T-helper 17 cell (primary cell): Measurements from ENCODE around the gene TOX2. TPM values are rescaled to one million over a fixed set of nuclear protein-coding genes. Genes with fewer than 3 reads are reported as not detected.

Source experiments
- ATAC-seq: fragments of 150-1000 bp; cut with Tn5 transposase; 2 replicates; pipeline ENCODE4 v1.10.0; 2021; ENCODE audit warnings: mild to moderate bottlenecking, moderate library complexity
- DNase-seq, 3 donors: peaks; one replicate each; pipeline versions ENCODE4 v3.0.0 to v3.0.0-alpha.2; 2020 to 2021
- H3K9me3 ChIP-seq: one replicate; pipeline ENCODE4 v1.7.0; 2013; ENCODE audit warnings: low read length, mild to moderate bottlenecking; ENCODE audit not compliant: control insufficient read depth, poor library complexity, severe bottlenecking
- H3K27ac Mint-ChIP-seq: one replicate; pipeline ENCODE4 v1.8.0; 2022; ENCODE audit warnings: mild to moderate bottlenecking, moderate library complexity, mixed read lengths
- H3K27me3 Mint-ChIP-seq: one replicate; pipeline ENCODE4 v1.8.0; 2022; ENCODE audit warnings: mixed read lengths
- H3K36me3 Mint-ChIP-seq: one replicate; pipeline ENCODE4 v1.8.0; 2022; ENCODE audit warnings: low read depth, mixed read lengths
- H3K4me1 Mint-ChIP-seq: one replicate; pipeline ENCODE4 v1.8.0; 2022; ENCODE audit warnings: mild to moderate bottlenecking, mixed read lengths
- H3K4me3 Mint-ChIP-seq: one replicate; pipeline ENCODE4 v1.8.0; 2022; ENCODE audit warnings: mild to moderate bottlenecking, moderate library complexity, mixed read lengths
- total RNA-seq, 4 donors: library from RNA in 2 of 4; stranded (reverse) in 2 of 4; gene quantifications; one replicate each; pipeline ENCODE4 v1.2.3 and lab custom pipeline; 2022 to 2026

Gene TOX2
- total RNA-seq, 2 donors from 2014 or later, result 1.7 to 2.2 TPM

DNA sequence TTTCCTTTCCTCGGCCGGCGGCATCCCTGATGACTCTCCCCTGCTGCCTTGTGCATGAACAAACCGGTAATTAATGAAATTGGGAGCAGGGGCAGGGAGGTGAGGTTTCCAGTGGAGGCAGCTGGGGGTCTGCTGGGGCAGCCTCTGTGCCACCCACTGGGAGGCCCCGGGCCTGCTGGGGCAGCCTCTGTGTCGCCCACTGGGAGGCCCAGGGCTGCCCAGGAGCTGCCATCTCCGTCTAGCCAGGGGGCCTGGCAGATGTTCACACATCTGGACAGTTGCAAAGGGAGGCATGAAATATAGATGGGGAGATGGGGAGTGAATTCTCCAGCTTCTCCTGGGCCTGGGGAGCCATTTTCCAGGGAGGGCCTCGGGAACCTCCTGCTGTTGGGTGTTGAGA, 33.8 kb downstream of the TOX2 start:
- H3K27me3 Mint-ChIP-seq, result peaks cover 11% of the 10 kb centered on the region
- H3K36me3 Mint-ChIP-seq, result no peaks in the 10 kb centered on the region
- H3K9me3 ChIP-seq, result no peaks in the 10 kb centered on the region
- H3K27ac Mint-ChIP-seq, result no peak overlapping the region
- ATAC-seq, result no peak
- DNase-seq, result no peak
- H3K4me1 Mint-ChIP-seq, result peaks cover 51% of the 10 kb centered on the region
- H3K4me3 Mint-ChIP-seq, result no peak overlapping the region

DNA sequence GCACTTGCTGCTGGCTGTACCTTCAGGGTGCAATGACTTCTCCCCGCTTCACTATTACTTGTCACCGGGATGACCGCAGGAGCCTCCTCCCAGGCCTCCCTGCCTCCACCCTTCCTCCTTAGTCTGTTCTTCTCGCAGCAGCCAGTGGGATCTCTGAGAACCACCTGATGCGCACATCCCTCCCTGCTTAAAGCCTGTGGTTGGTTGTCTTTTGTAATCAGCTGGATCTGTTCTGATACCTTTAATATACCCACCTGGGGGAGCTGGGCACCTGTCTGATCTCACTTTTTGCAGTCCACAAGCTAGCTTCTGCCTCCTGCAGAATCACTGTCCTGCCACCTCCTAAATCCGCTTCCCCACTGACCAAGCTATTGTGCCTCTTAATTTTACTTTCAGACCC, 34.6 kb downstream of the TOX2 start:
- DNase-seq (no peak), ATAC-seq (no peak)
- peak overlapping the region; percentile 82 for H3K27ac Mint-ChIP-seq
- no peaks in the 10 kb centered on the region for H3K9me3 ChIP-seq
- peak overlapping the region; percentile 77 for H3K4me3 Mint-ChIP-seq
- no peaks in the 10 kb centered on the region for H3K36me3 Mint-ChIP-seq
- H3K4me1 Mint-ChIP-seq, result peaks cover 53% of the 10 kb centered on the region
- H3K27me3 Mint-ChIP-seq, result peaks cover 12% of the 10 kb centered on the region

DNA sequence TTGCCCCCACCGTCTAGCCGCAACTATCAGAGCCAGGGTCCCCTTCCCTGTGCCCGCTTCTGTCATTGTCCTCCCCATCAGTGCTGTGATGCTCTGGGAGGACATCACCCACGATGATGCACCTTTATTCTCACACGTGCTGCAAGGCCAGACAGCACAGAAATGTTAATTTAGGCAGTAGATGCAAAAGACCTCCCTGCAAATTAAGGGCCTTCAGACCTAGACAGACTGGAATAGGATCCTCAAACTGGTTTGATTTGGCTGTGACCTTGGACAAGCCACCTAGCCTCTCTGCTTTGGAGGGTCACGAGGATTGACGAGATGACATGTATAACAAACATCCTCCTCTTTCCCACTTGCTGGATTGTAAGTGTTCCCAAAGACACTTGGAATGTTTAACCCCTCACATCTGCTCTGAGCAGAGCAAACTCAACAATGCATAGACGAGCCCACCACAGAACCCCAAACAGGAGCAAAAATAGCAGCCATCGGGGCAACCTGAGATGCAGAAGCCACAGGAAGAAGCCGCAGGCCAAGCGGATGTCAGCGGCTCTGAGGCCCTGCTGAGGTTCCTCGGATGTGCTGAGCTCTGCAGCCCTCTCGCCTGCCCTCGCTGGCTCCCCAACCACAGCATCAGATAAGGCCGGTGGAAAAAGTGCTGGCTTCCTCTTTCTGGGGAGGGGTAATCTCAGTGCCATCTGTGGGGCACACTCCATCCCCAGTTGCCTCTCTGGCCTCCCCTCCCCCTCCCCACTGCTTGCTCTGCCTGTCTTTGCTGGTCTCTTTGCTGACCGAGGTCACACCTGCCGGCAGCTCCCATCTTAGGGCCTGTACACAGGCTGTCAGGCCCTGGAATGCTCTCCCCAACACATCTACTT, 35.3 kb downstream of the TOX2 start:
- Mint-ChIP-seq H3K4me1 (peaks cover 61% of the 10 kb centered on the region), H3K27ac (peak overlapping the region; percentile 82), H3K36me3 (no peaks in the 10 kb centered on the region), H3K27me3 (peaks cover 20% of the 10 kb centered on the region), H3K4me3 (peak overlapping the region; percentile 77)
- peak; percentile 95 for ATAC-seq
- peak; percentile 42 to 59 (median 52) for DNase-seq
- no peaks in the 10 kb centered on the region for H3K9me3 ChIP-seq

DNA sequence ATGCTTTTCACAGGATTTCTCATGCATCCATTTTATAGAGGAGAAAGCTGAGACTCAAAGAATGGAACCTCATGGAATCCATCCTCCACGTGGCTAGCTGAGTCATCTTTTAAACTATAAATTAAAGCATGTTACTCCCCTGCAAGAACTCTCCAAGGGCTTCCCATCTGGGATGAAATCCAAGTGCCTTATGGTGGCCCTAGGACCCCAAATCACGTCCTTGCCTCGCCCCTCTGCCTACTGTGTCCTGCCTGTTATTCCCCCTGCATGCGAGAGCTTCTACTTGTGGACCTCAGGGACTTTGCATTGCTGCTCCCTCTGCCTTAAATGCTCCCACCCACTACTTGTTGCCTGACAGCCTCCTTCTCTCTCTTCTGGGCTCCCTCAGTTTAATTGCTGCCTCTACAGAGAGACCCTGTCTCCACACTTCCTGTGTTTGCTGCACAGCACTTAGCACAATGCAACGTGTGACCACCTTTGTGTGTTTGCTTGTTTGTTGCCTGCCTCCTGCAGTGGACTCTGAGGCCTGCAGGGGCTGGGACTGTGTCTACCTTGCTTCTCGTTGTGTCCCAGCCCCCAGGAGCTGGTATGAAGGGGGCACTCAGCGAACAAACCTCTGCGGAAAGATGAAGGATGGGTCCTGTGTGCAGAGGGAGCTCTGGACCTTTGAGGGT, 39.4 kb downstream of the TOX2 start:
- peak overlapping the region; percentile 82 for H3K4me3 Mint-ChIP-seq

DNA sequence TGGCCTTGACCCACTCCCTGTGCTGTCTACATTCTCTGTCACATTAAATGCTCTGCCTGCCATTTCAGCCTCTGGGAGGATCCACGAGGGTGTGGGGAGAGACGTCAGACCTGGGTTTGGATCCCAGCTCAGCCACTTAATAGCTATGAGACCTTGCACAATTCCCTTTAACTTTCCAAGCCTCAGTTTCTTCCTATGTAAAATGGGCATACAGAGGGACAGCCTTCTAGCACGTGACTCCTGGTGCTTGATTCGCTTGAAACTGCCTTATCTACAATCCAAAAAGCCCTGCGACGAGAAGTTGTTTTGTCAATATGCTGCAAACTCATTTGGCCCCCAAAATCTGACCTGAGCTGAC, 40.0 kb downstream of the TOX2 start:
- no peaks in the 10 kb centered on the region for H3K9me3 ChIP-seq
- H3K4me1 Mint-ChIP-seq, result peaks cover 65% of the 10 kb centered on the region
- H3K4me3 Mint-ChIP-seq, result peak overlapping the region; percentile 76
- H3K27ac Mint-ChIP-seq, result peak overlapping the region; percentile 90
- peaks cover 2% of the 10 kb centered on the region for H3K36me3 Mint-ChIP-seq
- H3K27me3 Mint-ChIP-seq, result peaks cover 20% of the 10 kb centered on the region
- no peak for ATAC-seq
- no peak for DNase-seq

More for the DNA sequence above, 39.4 kb downstream of the TOX2 start:
- peaks cover 23% of the 10 kb centered on the region for H3K27me3 Mint-ChIP-seq
- H3K27ac Mint-ChIP-seq, result no peak overlapping the region
- ATAC-seq (no peak), DNase-seq (no peak)
- no peaks in the 10 kb centered on the region for H3K9me3 ChIP-seq
- H3K4me1 Mint-ChIP-seq, result peaks cover 65% of the 10 kb centered on the region
- H3K36me3 Mint-ChIP-seq, result no peaks in the 10 kb centered on the region

DNA sequence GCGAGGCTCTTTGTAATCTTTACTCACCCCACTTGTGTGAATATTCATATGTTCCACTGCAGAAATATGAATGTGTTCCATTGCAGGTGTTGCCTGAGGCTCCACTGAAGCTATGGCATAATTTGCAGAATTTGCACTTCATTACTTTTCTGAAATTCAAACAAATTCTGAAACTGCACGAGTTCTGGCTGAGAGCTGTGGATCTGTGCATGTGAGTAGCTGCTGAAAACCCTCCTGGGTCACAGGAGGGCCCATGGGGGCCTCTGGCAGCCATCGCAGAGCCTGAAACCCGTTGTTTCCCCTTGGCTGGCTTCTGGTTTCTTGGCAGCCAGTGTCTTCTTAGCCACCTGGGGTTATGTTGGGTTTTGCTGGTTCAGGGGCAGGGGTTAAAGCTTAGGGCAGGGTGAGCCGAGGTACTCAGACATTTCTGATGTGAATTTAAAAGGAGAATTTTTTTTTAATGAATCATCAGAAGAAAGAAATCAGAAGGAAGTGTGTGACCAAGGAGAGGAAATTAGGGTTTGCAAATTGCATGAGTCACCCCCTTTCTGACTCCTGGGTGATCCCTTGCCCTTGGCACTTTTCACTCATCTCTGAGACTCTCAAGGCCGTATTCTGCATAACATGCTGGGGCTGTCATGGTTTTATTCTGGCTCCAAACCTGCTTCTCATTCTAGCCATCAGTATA, 40.6 kb downstream of the TOX2 start:
- ATAC-seq (peak; percentile 64), DNase-seq (peak in 2 of 3 donors; percentile 17 to 38)
- Mint-ChIP-seq H3K4me1 (peaks cover 65% of the 10 kb centered on the region), H3K36me3 (peaks cover 2% of the 10 kb centered on the region), H3K27me3 (peaks cover 17% of the 10 kb centered on the region), H3K27ac (peak overlapping the region; percentile 90), H3K4me3 (peak overlapping the region; percentile 76)
- H3K9me3 ChIP-seq, result no peaks in the 10 kb centered on the region

DNA sequence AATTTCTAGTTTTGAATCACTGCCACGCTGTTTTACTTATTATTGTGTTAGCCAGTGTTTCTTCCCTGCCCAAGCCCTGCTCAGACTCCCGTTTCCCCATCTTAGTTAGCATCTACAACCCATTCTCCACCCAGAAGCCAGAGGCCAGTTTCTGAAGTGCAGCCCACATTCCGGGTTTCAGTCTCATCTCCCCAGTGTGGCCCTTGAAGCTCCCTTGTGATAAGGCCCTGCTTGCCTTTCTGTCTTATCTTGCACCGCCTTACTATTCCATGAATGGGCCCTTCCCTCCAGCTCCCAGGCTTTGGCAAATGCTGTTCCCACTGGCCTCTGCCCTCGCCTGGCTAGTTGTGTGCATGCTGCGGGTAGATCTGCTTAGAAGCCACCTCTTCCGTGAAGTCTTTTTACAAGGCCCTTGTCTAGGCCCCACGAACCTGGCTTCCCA, 41.1 kb downstream of the TOX2 start:
- peak overlapping the region; percentile 76 for H3K4me3 Mint-ChIP-seq
- ATAC-seq, result no peak

DNA sequence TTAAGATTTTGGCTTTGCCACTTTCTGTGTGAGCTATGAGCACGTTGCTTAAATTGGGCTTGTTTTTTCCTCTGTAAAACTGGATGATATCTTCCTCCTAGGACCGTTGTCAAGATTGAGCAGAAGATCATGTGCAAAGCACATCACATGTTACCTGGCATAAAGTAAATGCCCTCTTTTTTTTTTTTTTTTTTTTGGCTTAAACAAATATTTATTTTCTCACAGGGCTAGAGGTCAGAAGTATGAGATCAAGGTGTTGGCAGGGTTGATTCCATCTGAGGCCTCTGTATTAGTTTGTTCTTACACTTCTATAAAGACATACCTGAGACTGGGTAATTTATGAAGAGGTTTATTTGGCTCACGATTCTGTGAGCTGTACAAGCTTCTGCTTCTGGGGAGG, 42.7 kb downstream of the TOX2 start:
- Mint-ChIP-seq H3K27me3 (peaks cover 17% of the 10 kb centered on the region), H3K4me1 (peaks cover 72% of the 10 kb centered on the region), H3K27ac (peak overlapping the region; percentile 55), H3K4me3 (no peak overlapping the region), H3K36me3 (peaks cover 2% of the 10 kb centered on the region)
- ATAC-seq (no peak), DNase-seq (no peak)
- no peaks in the 10 kb centered on the region for H3K9me3 ChIP-seq

More for the DNA sequence above, 41.1 kb downstream of the TOX2 start:
- Mint-ChIP-seq H3K27me3 (peaks cover 17% of the 10 kb centered on the region), H3K4me1 (peaks cover 66% of the 10 kb centered on the region), H3K36me3 (peaks cover 2% of the 10 kb centered on the region), H3K27ac (peak overlapping the region; percentile 90)
- DNase-seq, result no peak
- no peaks in the 10 kb centered on the region for H3K9me3 ChIP-seq

DNA sequence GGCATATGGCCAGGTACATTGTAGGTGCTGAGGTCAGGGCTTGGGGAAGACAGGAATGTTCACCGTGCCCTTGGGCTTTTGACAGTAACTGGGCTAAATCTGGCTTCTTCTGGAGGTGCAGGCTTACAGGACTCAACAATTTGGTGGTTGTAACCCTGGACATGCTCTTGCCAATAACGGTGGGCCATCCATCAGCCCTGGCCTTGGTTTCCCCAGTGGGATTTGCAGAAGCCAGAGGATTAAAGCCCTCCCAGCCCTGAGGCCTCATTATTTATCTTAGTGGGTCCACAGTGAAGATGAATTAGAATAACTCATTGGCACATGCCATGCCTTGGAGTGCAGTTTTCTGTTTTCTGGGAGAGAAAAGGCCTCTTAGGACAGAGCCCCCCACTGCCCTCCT, 44.0 kb downstream of the TOX2 start:
- peak overlapping the region; percentile 93 for H3K27ac Mint-ChIP-seq
- no peak for ATAC-seq
- H3K4me1 Mint-ChIP-seq, result peaks cover 64% of the 10 kb centered on the region
- H3K4me3 Mint-ChIP-seq, result peak overlapping the region; percentile 87
- no peak for DNase-seq
- peaks cover 12% of the 10 kb centered on the region for H3K27me3 Mint-ChIP-seq
- no peaks in the 10 kb centered on the region for H3K9me3 ChIP-seq
- peaks cover 2% of the 10 kb centered on the region for H3K36me3 Mint-ChIP-seq

DNA sequence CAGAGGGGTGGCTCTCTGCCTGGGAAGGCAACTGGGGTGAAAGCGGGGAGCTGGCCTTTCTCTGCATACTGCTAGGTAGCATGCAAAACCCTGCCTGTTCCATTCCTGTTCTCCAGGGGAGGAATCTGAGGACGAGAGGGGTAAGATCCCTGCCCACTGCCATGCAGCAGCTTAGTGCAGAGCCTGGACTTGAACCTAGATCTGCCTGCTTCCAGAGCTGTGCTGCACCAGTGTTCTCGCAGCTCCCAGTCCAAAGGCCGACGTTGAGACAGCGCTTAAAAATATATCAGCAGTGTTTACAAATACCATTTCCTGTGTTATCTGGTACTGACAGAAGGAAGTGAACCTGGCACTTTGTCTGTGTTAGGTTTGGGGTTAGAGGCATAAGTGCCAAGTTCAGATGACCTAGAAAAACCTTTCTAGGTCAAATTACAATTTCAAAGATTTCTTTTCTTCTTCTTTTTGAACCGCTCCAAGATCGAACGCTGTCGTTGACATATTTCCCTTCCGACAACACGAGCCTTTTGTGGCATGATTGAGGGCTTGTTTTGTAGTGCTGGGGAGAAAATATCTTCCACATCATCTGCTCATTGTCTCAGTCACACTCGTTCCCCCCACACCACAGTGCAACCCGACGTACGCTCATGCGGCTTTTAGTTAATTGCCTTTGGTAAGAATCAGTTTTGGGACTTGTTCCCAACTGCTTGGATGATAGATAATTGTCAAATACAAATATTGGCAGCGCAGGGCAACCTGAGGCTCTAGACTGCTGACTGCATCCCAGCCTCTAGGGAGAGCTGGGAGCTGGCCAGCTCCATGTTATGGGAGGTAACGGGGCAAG, 44.6 kb downstream of the TOX2 start:
- peaks cover 2% of the 10 kb centered on the region for H3K36me3 Mint-ChIP-seq
- DNase-seq (peak in 2 of 3 donors; percentile 27 to 32), ATAC-seq (peak; percentile 80)
- H3K4me3 Mint-ChIP-seq, result peak overlapping the region; percentile 87
- no peaks in the 10 kb centered on the region for H3K9me3 ChIP-seq
- peaks cover 10% of the 10 kb centered on the region for H3K27me3 Mint-ChIP-seq
- peaks cover 62% of the 10 kb centered on the region for H3K4me1 Mint-ChIP-seq
- peak overlapping the region; percentile 93 for H3K27ac Mint-ChIP-seq

DNA sequence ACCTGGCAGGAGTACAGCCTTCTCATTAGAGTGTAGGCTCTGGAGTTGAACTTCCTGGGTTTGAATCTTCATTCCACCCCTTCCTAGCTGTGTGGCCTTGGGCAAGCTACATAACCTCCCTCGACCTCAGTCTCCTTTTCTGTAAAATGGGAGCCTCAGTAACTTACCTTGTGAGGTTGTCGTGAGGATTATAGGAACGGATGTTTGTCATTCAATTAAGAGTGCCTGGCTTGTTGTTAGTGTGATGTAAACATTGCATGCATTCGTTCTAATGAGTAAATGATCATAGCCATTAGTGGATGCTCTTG, 45.2 kb downstream of the TOX2 start:
- H3K4me3 Mint-ChIP-seq, result peak overlapping the region; percentile 87
- H3K9me3 ChIP-seq, result no peaks in the 10 kb centered on the region
- peaks cover 4% of the 10 kb centered on the region for H3K27me3 Mint-ChIP-seq
- H3K4me1 Mint-ChIP-seq, result peaks cover 61% of the 10 kb centered on the region
- ATAC-seq (no peak), DNase-seq (no peak)
- H3K27ac Mint-ChIP-seq, result peak overlapping the region; percentile 93
- peaks cover 2% of the 10 kb centered on the region for H3K36me3 Mint-ChIP-seq

DNA sequence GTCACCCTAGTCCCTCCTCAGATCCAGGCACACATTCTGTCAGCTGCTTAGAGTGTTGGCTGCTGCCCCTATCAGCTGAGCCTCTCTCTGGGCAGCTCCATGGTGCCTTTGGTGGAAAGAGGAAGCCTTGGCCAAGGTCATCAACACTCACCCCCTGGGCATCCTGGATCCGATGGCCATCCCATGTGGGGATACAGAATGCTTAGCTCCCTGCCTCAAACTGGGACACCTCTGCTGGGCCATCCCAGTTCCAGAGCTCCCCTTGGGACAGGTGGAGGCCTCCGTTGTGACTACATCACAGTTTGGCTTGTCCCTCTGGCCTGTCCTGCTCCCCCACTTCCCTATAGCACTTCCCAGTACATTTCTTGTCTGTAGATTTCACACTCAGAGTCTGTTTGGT, 45.6 kb downstream of the TOX2 start:
- DNase-seq, result no peak
- no peak for ATAC-seq
- Mint-ChIP-seq H3K36me3 (peaks cover 2% of the 10 kb centered on the region), H3K4me1 (peaks cover 61% of the 10 kb centered on the region), H3K27me3 (peaks cover under 1% of the 10 kb centered on the region), H3K4me3 (peak overlapping the region; percentile 87), H3K27ac (peak overlapping the region; percentile 93)
- no peaks in the 10 kb centered on the region for H3K9me3 ChIP-seq
